ENCODE data around the gene LYAR.
"Not testable (repeated sequence)": the region's sequence is repeated elsewhere in the genome, so short reads cannot be mapped to it uniquely, and the experiment has no call there.

Gene LYAR

GRCh38 chr4:4257705-4258104 lies 32.2 kb downstream of the LYAR start:
- not testable (repeated sequence) for H2AFZ ChIP-seq (ENCODE audit: low read length); H3K79me1 ChIP-seq (ENCODE audit: low read depth, low read length); H2AK5ac ChIP-seq (ENCODE audit: low read depth, low read length); H3K4me3 ChIP-seq (ENCODE audit: low read length in 2 of 2); H3K27ac ChIP-seq (replicated peaks; ENCODE audit: low read length); H4K91ac ChIP-seq (ENCODE audit: low read depth, low read length, poor library complexity); H2BK15ac ChIP-seq (ENCODE audit: low read length); H3K4me1 ChIP-seq (ENCODE audit: control insufficient read depth in 2 of 2, insufficient read depth in 1 of 2, low read depth in 1 of 2, low read length in 2 of 2); H3K4ac ChIP-seq (ENCODE audit: low read length); H2BK120ac ChIP-seq (ENCODE audit: low read depth, low read length); H3K14ac ChIP-seq (ENCODE audit: low read length); H2BK12ac ChIP-seq (ENCODE audit: low read length); H3K18ac ChIP-seq (ENCODE audit: low read length); H3K9me3 ChIP-seq (replicated peaks in 1 of 2; ENCODE audit: control insufficient read depth in 2 of 2, insufficient read depth in 1 of 2, low read depth in 1 of 2, low read length in 2 of 2); H3K23ac ChIP-seq (ENCODE audit: low read depth, low read length, poor library complexity); H4K8ac ChIP-seq (ENCODE audit: low read depth, low read length); H2BK5ac ChIP-seq (ENCODE audit: low read length); H3K4me2 ChIP-seq (ENCODE audit: insufficient read depth, low read length, poor library complexity, severe bottlenecking); H3K36me3 ChIP-seq (replicated peaks in 1 of 2; ENCODE audit: control insufficient read depth in 2 of 2, insufficient read depth in 2 of 2, low read length in 2 of 2); H3K9ac ChIP-seq (ENCODE audit: low read depth, low read length, poor library complexity); DNase-seq (ENCODE audit: low spot score)
- peaks cover 0 to 14% (median 0%) of the 10 kb centered on the region in 3 experiments for H3K27me3 ChIP-seq (ENCODE audit: control insufficient read depth in 3 of 3, insufficient read depth in 3 of 3, low read depth in 1 of 3, low read length in 3 of 3)
- WGBS, 2 donors (ENCODE audit: extremely low coverage in 2 of 2, insufficient read length in 2 of 2, insufficient replicate concordance in 1 of 2) = no CpG with 5 or more reads among the region's 3 CpGs

- Histone ChIP-seq H3K4me2 (ENCODE audit: insufficient read depth, low read length, poor library complexity, severe bottlenecking) (no peak overlapping the region), H2BK120ac (ENCODE audit: low read depth, low read length) (no peak overlapping the region), H4K91ac (ENCODE audit: low read depth, low read length, poor library complexity) (no peak overlapping the region), H2AK5ac (ENCODE audit: low read depth, low read length) (no peak overlapping the region), H3K79me1 (ENCODE audit: low read depth, low read length) (no peaks in the 10 kb centered on the region), H3K4me3 (ENCODE audit: low read length in 2 of 2) (peak overlapping the region in 1 of 2 donors; percentile 32), H3K27me3 (ENCODE audit: control insufficient read depth in 3 of 3, insufficient read depth in 3 of 3, low read depth in 1 of 3, low read length in 3 of 3) (peaks cover 0 to 14% (median 0%) of the 10 kb centered on the region in 3 experiments), H2BK15ac (ENCODE audit: low read length) (no peak overlapping the region), H4K8ac (ENCODE audit: low read depth, low read length) (no peak overlapping the region), H3K18ac (ENCODE audit: low read length) (no peak overlapping the region), H3K27ac (replicated peaks; ENCODE audit: low read length) (no peak overlapping the region), H2AFZ (ENCODE audit: low read length) (no peak overlapping the region), H3K9me3 (replicated peaks in 1 of 2; ENCODE audit: control insufficient read depth in 2 of 2, insufficient read depth in 1 of 2, low read depth in 1 of 2, low read length in 2 of 2) (peaks cover 0 to 3% of the 10 kb centered on the region in 2 donors), H3K36me3 (replicated peaks in 1 of 2; ENCODE audit: control insufficient read depth in 2 of 2, insufficient read depth in 2 of 2, low read length in 2 of 2) (no peaks in the 10 kb centered on the region), H3K9ac (ENCODE audit: low read depth, low read length, poor library complexity) (no peak overlapping the region), H3K4me1 (ENCODE audit: control insufficient read depth in 2 of 2, insufficient read depth in 1 of 2, low read depth in 1 of 2, low read length in 2 of 2) (peaks cover 0 to 2% of the 10 kb centered on the region in 2 donors), H2BK5ac (ENCODE audit: low read length) (no peak overlapping the region), H3K4ac (ENCODE audit: low read length) (no peak overlapping the region), H3K14ac (ENCODE audit: low read length) (no peak overlapping the region), H3K23ac (ENCODE audit: low read depth, low read length, poor library complexity) (no peak overlapping the region), H2BK12ac (ENCODE audit: low read length) (no peak overlapping the region)
- DNase-seq (ENCODE audit: low spot score) = no peak
- no CpG with 5 or more reads among the region's 10 CpGs for WGBS, 2 donors (ENCODE audit: extremely low coverage in 2 of 2, insufficient read length in 2 of 2, insufficient replicate concordance in 1 of 2)
These were observed 33.2 kb downstream of the LYAR start for GRCh38 chr4:4256799-4257198.

- H3K4ac ChIP-seq (ENCODE audit: low read length) = no peak overlapping the region
- no peak for DNase-seq (ENCODE audit: low spot score)
- no peak overlapping the region for H2BK5ac ChIP-seq (ENCODE audit: low read length)
- H3K14ac ChIP-seq (ENCODE audit: low read length) = no peak overlapping the region
- H3K9ac ChIP-seq (ENCODE audit: low read depth, low read length, poor library complexity) = no peak overlapping the region
- H2BK120ac ChIP-seq (ENCODE audit: low read depth, low read length) = no peak overlapping the region
- H3K9me3 ChIP-seq (replicated peaks in 1 of 2; ENCODE audit: control insufficient read depth in 2 of 2, insufficient read depth in 1 of 2, low read depth in 1 of 2, low read length in 2 of 2) = peaks cover 0 to 3% of the 10 kb centered on the region in 2 donors
- no peak overlapping the region for H2BK15ac ChIP-seq (ENCODE audit: low read length)
- H3K79me1 ChIP-seq (ENCODE audit: low read depth, low read length) = no peaks in the 10 kb centered on the region
- H4K91ac ChIP-seq (ENCODE audit: low read depth, low read length, poor library complexity) = no peak overlapping the region
- no peaks in the 10 kb centered on the region for H3K36me3 ChIP-seq (replicated peaks in 1 of 2; ENCODE audit: control insufficient read depth in 2 of 2, insufficient read depth in 2 of 2, low read length in 2 of 2)
- H3K23ac ChIP-seq (ENCODE audit: low read depth, low read length, poor library complexity) = no peak overlapping the region
- H2AK5ac ChIP-seq (ENCODE audit: low read depth, low read length) = no peak overlapping the region
- WGBS, 2 donors (ENCODE audit: extremely low coverage in 2 of 2, insufficient read length in 2 of 2, insufficient replicate concordance in 1 of 2) = no CpG with 5 or more reads among the region's 6 CpGs
- no peak overlapping the region for H3K18ac ChIP-seq (ENCODE audit: low read length)
- no peak overlapping the region for H2AFZ ChIP-seq (ENCODE audit: low read length)
- no peak overlapping the region for H2BK12ac ChIP-seq (ENCODE audit: low read length)
- H3K27me3 ChIP-seq (ENCODE audit: control insufficient read depth in 3 of 3, insufficient read depth in 3 of 3, low read depth in 1 of 3, low read length in 3 of 3) = peaks cover 0 to 14% (median 0%) of the 10 kb centered on the region in 3 experiments
- H4K8ac ChIP-seq (ENCODE audit: low read depth, low read length) = no peak overlapping the region
- no peak overlapping the region for H3K4me2 ChIP-seq (ENCODE audit: insufficient read depth, low read length, poor library complexity, severe bottlenecking)
- no peak overlapping the region for H3K4me3 ChIP-seq (ENCODE audit: low read length in 2 of 2)
- H3K4me1 ChIP-seq (ENCODE audit: control insufficient read depth in 2 of 2, insufficient read depth in 1 of 2, low read depth in 1 of 2, low read length in 2 of 2) = peaks cover 0 to 2% of the 10 kb centered on the region in 2 donors
- no peak overlapping the region for H3K27ac ChIP-seq (replicated peaks; ENCODE audit: low read length)
These were observed 35.3 kb downstream of the LYAR start for GRCh38 chr4:4254666-4255065.

GRCh38 chr4:4254199-4254598 lies 35.8 kb downstream of the LYAR start:
- H2BK12ac ChIP-seq (ENCODE audit: low read length) = no peak overlapping the region
- no peak overlapping the region for H3K4me3 ChIP-seq (ENCODE audit: low read length in 2 of 2)
- H4K91ac ChIP-seq (ENCODE audit: low read depth, low read length, poor library complexity) = no peak overlapping the region
- H3K4me2 ChIP-seq (ENCODE audit: insufficient read depth, low read length, poor library complexity, severe bottlenecking) = no peak overlapping the region
- WGBS, 2 donors (ENCODE audit: extremely low coverage in 2 of 2, insufficient read length in 2 of 2, insufficient replicate concordance in 1 of 2) = no CpG with 5 or more reads among the region's 11 CpGs
- peaks cover 0 to 3% of the 10 kb centered on the region in 2 donors for H3K9me3 ChIP-seq (replicated peaks in 1 of 2; ENCODE audit: control insufficient read depth in 2 of 2, insufficient read depth in 1 of 2, low read depth in 1 of 2, low read length in 2 of 2)
- no peaks in the 10 kb centered on the region for H3K36me3 ChIP-seq (replicated peaks in 1 of 2; ENCODE audit: control insufficient read depth in 2 of 2, insufficient read depth in 2 of 2, low read length in 2 of 2)
- no peak overlapping the region for H2AK5ac ChIP-seq (ENCODE audit: low read depth, low read length)
- H3K27ac ChIP-seq (replicated peaks; ENCODE audit: low read length) = no peak overlapping the region
- no peak overlapping the region for H3K18ac ChIP-seq (ENCODE audit: low read length)
- no peak overlapping the region for H2BK15ac ChIP-seq (ENCODE audit: low read length)
- no peak overlapping the region for H3K4ac ChIP-seq (ENCODE audit: low read length)
- peaks cover 0 to 14% (median 0%) of the 10 kb centered on the region in 3 experiments for H3K27me3 ChIP-seq (ENCODE audit: control insufficient read depth in 3 of 3, insufficient read depth in 3 of 3, low read depth in 1 of 3, low read length in 3 of 3)
- H2BK120ac ChIP-seq (ENCODE audit: low read depth, low read length) = no peak overlapping the region
- no peak overlapping the region for H2AFZ ChIP-seq (ENCODE audit: low read length)
- H2BK5ac ChIP-seq (ENCODE audit: low read length) = no peak overlapping the region
- H3K23ac ChIP-seq (ENCODE audit: low read depth, low read length, poor library complexity) = no peak overlapping the region
- H4K8ac ChIP-seq (ENCODE audit: low read depth, low read length) = no peak overlapping the region
- H3K79me1 ChIP-seq (ENCODE audit: low read depth, low read length) = no peaks in the 10 kb centered on the region
- no peak for DNase-seq (ENCODE audit: low spot score)
- no peak overlapping the region for H3K14ac ChIP-seq (ENCODE audit: low read length)
- no peak overlapping the region for H3K9ac ChIP-seq (ENCODE audit: low read depth, low read length, poor library complexity)
- H3K4me1 ChIP-seq (ENCODE audit: control insufficient read depth in 2 of 2, insufficient read depth in 1 of 2, low read depth in 1 of 2, low read length in 2 of 2) = peaks cover 0 to under 1% of the 10 kb centered on the region in 2 donors
